Measurements from ENCODE around the gene ZNF536. TPM values are rescaled to one million over a fixed set of nuclear protein-coding genes. Genes with fewer than 3 reads are reported as not detected.

ZNF536 gene
- total and polyA plus RNA-seq, 9 of the 15 experiments (the other 6 are each of a cell fraction or from before 2014, with no cell fraction given): not detected

DNA sequence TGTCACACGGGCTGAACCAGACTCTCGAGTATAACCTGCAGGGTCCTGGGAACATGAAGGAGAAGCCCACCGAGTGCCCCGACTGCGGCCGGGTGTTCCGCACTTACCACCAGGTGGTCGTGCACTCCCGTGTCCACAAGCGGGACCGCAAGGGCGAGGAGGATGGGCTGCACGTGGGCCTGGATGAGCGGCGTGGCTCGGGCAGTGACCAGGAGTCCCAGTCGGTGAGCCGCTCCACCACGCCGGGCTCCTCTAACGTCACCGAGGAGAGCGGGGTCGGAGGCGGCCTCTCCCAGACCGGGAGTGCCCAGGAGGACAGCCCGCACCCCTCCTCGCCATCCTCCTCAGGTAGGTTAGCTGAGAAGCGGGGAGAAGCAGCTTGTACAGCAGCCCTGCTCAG, 73.2 kb downstream of the ZNF536 start:
- ATAC-seq: no peak
- no peak overlapping the region for H3K4me2 ChIP-seq (ENCODE audit: insufficient read depth, low read length)
- intact Hi-C loops (cut with micrococcal nuclease) (no loop called here), in situ Hi-C loops (cut with MboI) (no loop called here)
- ChIA-PET POLR2A (no interaction called here), CTCF (ENCODE audit: low intra/inter-chr PET ratio) (no interaction called here)
- H2AFZ ChIP-seq (ENCODE audit: low read depth, low read length): no peak overlapping the region
- no peak for FAIRE-seq
- no peaks in the 10 kb centered on the region for H3K9me3 ChIP-seq (replicated peaks; ENCODE audit: control insufficient read depth, insufficient read depth, low read depth, low read length)
- H3K9me1 ChIP-seq (ENCODE audit: control insufficient read depth, insufficient read depth, low read length): no peaks in the 10 kb centered on the region
- no peak overlapping the region for H3K4me3 ChIP-seq
- no peaks in the 10 kb centered on the region for H3K36me3 ChIP-seq (ENCODE audit: control insufficient read depth, insufficient read depth, low read length)
- no peaks in the 10 kb centered on the region for H3K79me2 ChIP-seq (ENCODE audit: control insufficient read depth, insufficient read depth, low read length)
- no TSS peak for BruUV-seq (replicated peaks)
- H4K20me1 ChIP-seq (replicated peaks; ENCODE audit: control insufficient read depth, insufficient read depth, low read length): no peaks in the 10 kb centered on the region
- no peak overlapping the region for H3K9ac ChIP-seq (ENCODE audit: insufficient read depth in 1 of 2, low read depth in 2 of 2, low read length in 2 of 2)
- WGBS (ENCODE audit: insufficient coverage, low coverage, missing lambda C conversion rate): 2% methylated on average over 19 of the region's 29 CpGs
- H3K27ac ChIP-seq (ENCODE audit: extremely low read depth, low read depth, low read length): no peak overlapping the region
- H3K27me3 ChIP-seq (ENCODE audit: control insufficient read depth in 2 of 2, insufficient read depth in 2 of 2, low read length in 2 of 2): peaks cover 26 to 48% of the 10 kb centered on the region in 2 experiments; a peak in 4 of 5 replicates
- no peak for DNase-seq (ENCODE audit: extremely low read depth in 1 of 4, low spot score in 3 of 4)
- peaks cover 0 to 7% of the 10 kb centered on the region in 2 experiments; a peak in 1 of 5 replicates for H3K4me1 ChIP-seq (replicated peaks in 1 of 2; ENCODE audit: control insufficient read depth in 2 of 2, insufficient read depth in 2 of 2, low read length in 2 of 2)
- no peak for TF ChIP-seq ETS2 (tag; IDR thresholded peaks at IDR 0.05; ENCODE audit: borderline replicate concordance, poor library complexity, severe bottlenecking)
- no peak for TF ChIP-seq RBBP5 (IDR thresholded peaks at IDR 0.05; ENCODE audit: borderline replicate concordance, insufficient read depth, low read length, poor library complexity, severe bottlenecking)
- no peak for TF ChIP-seq HEY1 (CRISPR knock-in tag; IDR thresholded peaks at IDR 0.05; ENCODE audit: borderline replicate concordance)
- TF ChIP-seq ZNF445 (CRISPR knock-in tag; IDR thresholded peaks at IDR 0.05; ENCODE audit: low read depth): no peak
- no peak for TF ChIP-seq OTX1 (CRISPR knock-in tag; IDR thresholded peaks at IDR 0.05)
- TF ChIP-seq, protein P1, sequence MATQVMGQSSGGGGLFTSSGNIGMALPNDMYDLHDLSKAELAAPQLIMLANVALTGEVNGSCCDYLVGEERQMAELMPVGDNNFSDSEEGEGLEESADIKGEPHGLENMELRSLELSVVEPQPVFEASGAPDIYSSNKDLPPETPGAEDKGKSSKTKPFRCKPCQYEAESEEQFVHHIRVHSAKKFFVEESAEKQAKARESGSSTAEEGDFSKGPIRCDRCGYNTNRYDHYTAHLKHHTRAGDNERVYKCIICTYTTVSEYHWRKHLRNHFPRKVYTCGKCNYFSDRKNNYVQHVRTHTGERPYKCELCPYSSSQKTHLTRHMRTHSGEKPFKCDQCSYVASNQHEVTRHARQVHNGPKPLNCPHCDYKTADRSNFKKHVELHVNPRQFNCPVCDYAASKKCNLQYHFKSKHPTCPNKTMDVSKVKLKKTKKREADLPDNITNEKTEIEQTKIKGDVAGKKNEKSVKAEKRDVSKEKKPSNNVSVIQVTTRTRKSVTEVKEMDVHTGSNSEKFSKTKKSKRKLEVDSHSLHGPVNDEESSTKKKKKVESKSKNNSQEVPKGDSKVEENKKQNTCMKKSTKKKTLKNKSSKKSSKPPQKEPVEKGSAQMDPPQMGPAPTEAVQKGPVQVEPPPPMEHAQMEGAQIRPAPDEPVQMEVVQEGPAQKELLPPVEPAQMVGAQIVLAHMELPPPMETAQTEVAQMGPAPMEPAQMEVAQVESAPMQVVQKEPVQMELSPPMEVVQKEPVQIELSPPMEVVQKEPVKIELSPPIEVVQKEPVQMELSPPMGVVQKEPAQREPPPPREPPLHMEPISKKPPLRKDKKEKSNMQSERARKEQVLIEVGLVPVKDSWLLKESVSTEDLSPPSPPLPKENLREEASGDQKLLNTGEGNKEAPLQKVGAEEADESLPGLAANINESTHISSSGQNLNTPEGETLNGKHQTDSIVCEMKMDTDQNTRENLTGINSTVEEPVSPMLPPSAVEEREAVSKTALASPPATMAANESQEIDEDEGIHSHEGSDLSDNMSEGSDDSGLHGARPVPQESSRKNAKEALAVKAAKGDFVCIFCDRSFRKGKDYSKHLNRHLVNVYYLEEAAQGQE (IDR thresholded peaks at IDR 0.05; ENCODE audit: borderline replicate concordance): no peak
- TF ChIP-seq, protein P1 (CRISPR knock-in tag; IDR thresholded peaks at IDR 0.05; ENCODE audit: low read depth): no peak
- no peak for TF ChIP-seq MBD2 (IDR thresholded peaks at IDR 0.05; ENCODE audit: borderline replicate concordance, low read depth)
- TF ChIP-seq, protein P2, sequence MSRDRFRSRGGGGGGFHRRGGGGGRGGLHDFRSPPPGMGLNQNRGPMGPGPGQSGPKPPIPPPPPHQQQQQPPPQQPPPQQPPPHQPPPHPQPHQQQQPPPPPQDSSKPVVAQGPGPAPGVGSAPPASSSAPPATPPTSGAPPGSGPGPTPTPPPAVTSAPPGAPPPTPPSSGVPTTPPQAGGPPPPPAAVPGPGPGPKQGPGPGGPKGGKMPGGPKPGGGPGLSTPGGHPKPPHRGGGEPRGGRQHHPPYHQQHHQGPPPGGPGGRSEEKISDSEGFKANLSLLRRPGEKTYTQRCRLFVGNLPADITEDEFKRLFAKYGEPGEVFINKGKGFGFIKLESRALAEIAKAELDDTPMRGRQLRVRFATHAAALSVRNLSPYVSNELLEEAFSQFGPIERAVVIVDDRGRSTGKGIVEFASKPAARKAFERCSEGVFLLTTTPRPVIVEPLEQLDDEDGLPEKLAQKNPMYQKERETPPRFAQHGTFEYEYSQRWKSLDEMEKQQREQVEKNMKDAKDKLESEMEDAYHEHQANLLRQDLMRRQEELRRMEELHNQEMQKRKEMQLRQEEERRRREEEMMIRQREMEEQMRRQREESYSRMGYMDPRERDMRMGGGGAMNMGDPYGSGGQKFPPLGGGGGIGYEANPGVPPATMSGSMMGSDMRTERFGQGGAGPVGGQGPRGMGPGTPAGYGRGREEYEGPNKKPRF (IDR thresholded peaks at IDR 0.05; ENCODE audit: low read depth, low read length): no peak
- no peak for TF ChIP-seq RBM14 (IDR thresholded peaks at IDR 0.05; ENCODE audit: borderline replicate concordance, insufficient read depth, low read depth, low read length)
- no peak for TF ChIP-seq CC2D1A (IDR thresholded peaks at IDR 0.05)
